K562 (cell line): ENCODE data around the gene TRIP12. TPM values are rescaled to one million over a fixed set of nuclear protein-coding genes. Genes with fewer than 3 reads are reported as not detected.

ENCODE experiments used
- ATAC-seq: fragments of 200-7000 bp; cut with Tn5 transposase; 3 replicates; pipeline ENCODE4 v1.9.1; 2020; ENCODE audit warnings: moderate library complexity
- BruUV-seq: library from RNA; stranded (reverse); fragments of 400-500 nt; replicated peaks from 2 replicates; lab custom pipeline; 2021; lab: Mats Ljungman, UMichigan
- CTCF ChIA-PET: fragments of 300-600 bp; formaldehyde crosslinking; extraction: SDS; loops from one replicate; lab custom pipeline; 2021; ENCODE audit warnings: low intra/inter-chr PET ratio; lab: Yijun Ruan, JAX
- POLR2A ChIA-PET: fragments of 300-600, 350-650 bp; sonication (Branson Sonifier 250); formaldehyde crosslinking; extraction: SDS; loops from one replicate; lab custom pipeline; 2021; ENCODE audit warnings: antibody characterized with exemption, inconsistent platforms; lab: Yijun Ruan, JAX
- DNase-seq, 4 experiments: peaks; one replicate each; pipeline versions ENCODE4 v3.0.0 to v3.0.0-alpha.2; 2011 to 2018; ENCODE audit warnings: low spot score in 3 of 4, mixed read lengths in 3 of 4; ENCODE audit errors: extremely low read depth in 1 of 4
- FAIRE-seq: peaks from 2 replicates; lab custom pipeline; 2011; peaks lifted over from hg19 to GRCh38; lab: Jason Lieb, UNC
- H2AFZ ChIP-seq: 2 replicates; pipeline ENCODE4 v1.6.0; 2011; ENCODE audit warnings: low read depth, low read length, control low read depth, inconsistent platforms
- H3K27ac ChIP-seq: fragments of 200-600 bp; 3 replicates; pipeline ENCODE4 v1.8.0; 2011; ENCODE audit warnings: low read depth, mild to moderate bottlenecking, control low read depth, inconsistent platforms, low read length, moderate library complexity, mixed read lengths; ENCODE audit errors: extremely low read depth
- H3K27me3 ChIP-seq, 2 experiments: fragments of 300-600 bp in 1 of 2; 2 replicates in 1 of 2; 3 replicates in 1 of 2; pipeline versions ENCODE4 v1.6.0 to v1.8.0; 2011; ENCODE audit warnings: inconsistent platforms in 2 of 2, low read length in 2 of 2, mild to moderate bottlenecking in 1 of 2, mixed read lengths in 1 of 2, moderate library complexity in 1 of 2; ENCODE audit not compliant: control insufficient read depth in 2 of 2, insufficient read depth in 2 of 2
- H3K36me3 ChIP-seq: fragments of 300-600 bp; 3 replicates; pipeline ENCODE4 v1.8.0; 2011; ENCODE audit warnings: mild to moderate bottlenecking, low read length, inconsistent platforms; ENCODE audit not compliant: control insufficient read depth, insufficient read depth
- H3K4me1 ChIP-seq, 2 experiments: fragments of 200-600 bp in 1 of 2; replicated peaks in 1 of 2; 2 replicates in 1 of 2; 3 replicates in 1 of 2; pipeline versions ENCODE4 v1.5.1 to v1.8.0; 2011; ENCODE audit warnings: inconsistent platforms in 2 of 2, low read length in 2 of 2, mild to moderate bottlenecking in 1 of 2, mixed read lengths in 1 of 2, moderate library complexity in 1 of 2; ENCODE audit not compliant: control insufficient read depth in 2 of 2, insufficient read depth in 2 of 2
- H3K4me2 ChIP-seq: 2 replicates; pipeline ENCODE4 v1.6.1; 2011; ENCODE audit warnings: low read length, control low read depth, inconsistent platforms, mixed read lengths; ENCODE audit not compliant: insufficient read depth
- H3K4me3 ChIP-seq: fragments of 200-600 bp; sonication (generic), shearing (Covaris generic); 2 replicates; pipeline ENCODE4 v1.5.1; 2016; ENCODE audit warnings: control low read depth, inconsistent platforms
- H3K79me2 ChIP-seq: fragments of 200-600 bp; 3 replicates; pipeline ENCODE4 v1.8.0; 2011; ENCODE audit warnings: low read length, inconsistent platforms; ENCODE audit not compliant: control insufficient read depth, insufficient read depth
- H3K9ac ChIP-seq, 2 experiments: 2 replicates each; pipeline versions ENCODE4 v1.6.0 to v1.6.1; 2011; ENCODE audit warnings: low read depth in 2 of 2, low read length in 2 of 2, control low read depth in 1 of 2, inconsistent platforms in 1 of 2, mild to moderate bottlenecking in 1 of 2, mixed read lengths in 1 of 2; ENCODE audit not compliant: insufficient read depth in 1 of 2
- H3K9me1 ChIP-seq: one replicate; pipeline ENCODE4 v1.6.0; 2011; ENCODE audit warnings: inconsistent platforms, mild to moderate bottlenecking, low read length, moderate library complexity; ENCODE audit not compliant: control insufficient read depth, insufficient read depth
- H3K9me3 ChIP-seq: replicated peaks from 2 replicates; pipeline ENCODE4 v1.5.1; 2011; ENCODE audit warnings: low read depth, low read length, inconsistent platforms; ENCODE audit not compliant: control insufficient read depth, insufficient read depth
- H4K20me1 ChIP-seq: replicated peaks from 2 replicates; pipeline ENCODE4 v1.6.1; 2011; ENCODE audit warnings: low read length, inconsistent platforms, mixed read lengths; ENCODE audit not compliant: control insufficient read depth, insufficient read depth
- CTBP1 ChIP-seq: fragments of 450-650 bp; IDR thresholded peaks from 2 replicates; pipeline ENCODE4 v1.6.1; 2016; ENCODE audit warnings: borderline replicate concordance
- ELF4 ChIP-seq: fragments of 450-650 bp; formaldehyde crosslinking; IDR thresholded peaks from 2 replicates; pipeline ENCODE4 v1.4.0; 2022; ENCODE audit warnings: missing genetic modification characterization
- EZH2 ChIP-seq: IDR thresholded peaks from 2 replicates; pipeline ENCODE4 v1.6.1; 2012; ENCODE audit warnings: low read depth, mild to moderate bottlenecking, inconsistent platforms, low read length, borderline replicate concordance
- FOS ChIP-seq: IDR thresholded peaks from 3 replicates; pipeline ENCODE4 v1.6.1; 2011; ENCODE audit not compliant: insufficient read length; ENCODE audit errors: extremely low read depth
- HCFC1 ChIP-seq: IDR thresholded peaks from 2 replicates; pipeline ENCODE4 v1.6.1; 2012; ENCODE audit warnings: low read depth, low read length, improper control_type of control experiment
- HNRNPLL ChIP-seq: fragments of 200-400 bp; formaldehyde crosslinking; IDR thresholded peaks from 2 replicates; pipeline ENCODE4 v1.6.1; 2017; ENCODE audit warnings: low read length, low read depth, mild to moderate bottlenecking; ENCODE audit not compliant: poor library complexity, severe bottlenecking
- JUN ChIP-seq, 2 experiments: sonication (generic) in 1 of 2; formaldehyde crosslinking in 1 of 2; IDR thresholded peaks; 2 replicates each; pipeline versions ENCODE4 v1.6.1 to v1.8.0; 2012 to 2022; ENCODE audit warnings: borderline replicate concordance in 2 of 2, mild to moderate bottlenecking in 2 of 2, improper control_type of control experiment in 1 of 2, low read depth in 1 of 2, low read length in 1 of 2, missing genetic modification reagents in 1 of 2
- KLF13 ChIP-seq: fragments of 450-650 bp; IDR thresholded peaks from 2 replicates; pipeline ENCODE4 v1.6.1; 2016; ENCODE audit warnings: missing genetic modification characterization, low read depth, mild to moderate bottlenecking, missing compliant biosample characterization, moderate library complexity, borderline replicate concordance
- MEIS2 ChIP-seq: fragments of 450-650 bp; IDR thresholded peaks from 2 replicates; pipeline ENCODE4 v1.6.1; 2014; ENCODE audit warnings: mild to moderate bottlenecking; ENCODE audit not compliant: partially characterized antibody
- SMARCA4 ChIP-seq: fragments of 450-650 bp; IDR thresholded peaks from 2 replicates; pipeline ENCODE4 v1.6.1; 2016
- TEAD4 ChIP-seq, 2 experiments: sonication (generic) in 1 of 2; formaldehyde crosslinking in 1 of 2; IDR thresholded peaks; 2 replicates each; pipeline versions ENCODE4 v1.6.1 to v1.8.0; 2012 to 2022; ENCODE audit warnings: borderline replicate concordance in 1 of 2, inconsistent platforms in 1 of 2, low read length in 1 of 2, mild to moderate bottlenecking in 1 of 2, missing genetic modification reagents in 1 of 2
- ZNF280A ChIP-seq: fragments of 450-650 bp; IDR thresholded peaks from 2 replicates; pipeline ENCODE4 v1.6.1; 2018; ENCODE audit warnings: mild to moderate bottlenecking, low read depth; ENCODE audit not compliant: partially characterized antibody
- ZNF398 ChIP-seq: fragments of 250-450 bp; sonication (Bioruptor Pico); IDR thresholded peaks from 2 replicates; pipeline ENCODE4 v1.8.0; 2021; ENCODE audit warnings: moderate library complexity, mild to moderate bottlenecking, inconsistent platforms
- ZNF77 ChIP-seq: fragments of 250-450 bp; sonication (Bioruptor Pico); IDR thresholded peaks from 2 replicates; pipeline ENCODE4 v1.5.0; 2020
- WGBS: fragments of 100-300 bp; shearing (Covaris generic); methylation state at CpG from one replicate; pipeline ENCODE4 v1.1.6; 2016; ENCODE audit warnings: low coverage, mixed read lengths; ENCODE audit not compliant: insufficient coverage; ENCODE audit errors: missing lambda C conversion rate; 5-methylcytosine and 5-hydroxymethylcytosine counted together
- in situ Hi-C: fragments of 300-500 bp; cut with MboI; formaldehyde crosslinking; loops from 4 replicates; pipeline ENCODE4 v1.15.0; 2018; ENCODE audit warnings: inconsistent platforms, mixed read lengths
- intact Hi-C: fragments of 100-400 bp; cut with micrococcal nuclease; formaldehyde crosslinking; loops from 2 replicates; pipeline ENCODE4 v1.14.2; 2022
- polyA plus RNA-seq, 8 experiments: library from polyadenylated mRNA; depleted of rRNA in 4 of 8; stranded (reverse) in 5 of 8; unstranded in 3 of 8; fragments of >200 nt; fragmentation: Nextera tagmentation in 2 of 8; fragmentation: Illumina TruSeq in 1 of 8; extraction: Ambion mirVana in 2 of 8; extraction: Trizol in 1 of 8; gene quantifications; 2 replicates each; pipeline versions ENCODE4 v1.2.1 to v1.2.3, GENCODE V29; 2011 to 2014; ENCODE audit warnings: inconsistent platforms in 1 of 8, missing spikeins in 1 of 8
- total RNA-seq, 7 experiments: library from RNA; depleted of rRNA in 6 of 7; stranded (reverse); fragments of >200 nt in 6 of 7; fragmentation: Illumina TruSeq in 2 of 7; extraction: Trizol in 2 of 7; gene quantifications; 2 replicates each; pipeline versions ENCODE4 v1.2.1 to v1.2.3, GENCODE V29; 2011 to 2021; ENCODE audit warnings: low replicate concordance in 1 of 7
- TF ChIP-seq, protein P1 (sequence below): sonication (generic); formaldehyde crosslinking; IDR thresholded peaks from 2 replicates; pipeline ENCODE4 v1.8.1; 2023; ENCODE audit warnings: mild to moderate bottlenecking, missing genetic modification reagents

The TRIP12 gene
- total and polyA plus RNA-seq, 9 of the 15 experiments (the other 6 are each of a cell fraction or from before 2014, with no cell fraction given): 15.2 to 131 (median 80.1) TPM

DNA sequence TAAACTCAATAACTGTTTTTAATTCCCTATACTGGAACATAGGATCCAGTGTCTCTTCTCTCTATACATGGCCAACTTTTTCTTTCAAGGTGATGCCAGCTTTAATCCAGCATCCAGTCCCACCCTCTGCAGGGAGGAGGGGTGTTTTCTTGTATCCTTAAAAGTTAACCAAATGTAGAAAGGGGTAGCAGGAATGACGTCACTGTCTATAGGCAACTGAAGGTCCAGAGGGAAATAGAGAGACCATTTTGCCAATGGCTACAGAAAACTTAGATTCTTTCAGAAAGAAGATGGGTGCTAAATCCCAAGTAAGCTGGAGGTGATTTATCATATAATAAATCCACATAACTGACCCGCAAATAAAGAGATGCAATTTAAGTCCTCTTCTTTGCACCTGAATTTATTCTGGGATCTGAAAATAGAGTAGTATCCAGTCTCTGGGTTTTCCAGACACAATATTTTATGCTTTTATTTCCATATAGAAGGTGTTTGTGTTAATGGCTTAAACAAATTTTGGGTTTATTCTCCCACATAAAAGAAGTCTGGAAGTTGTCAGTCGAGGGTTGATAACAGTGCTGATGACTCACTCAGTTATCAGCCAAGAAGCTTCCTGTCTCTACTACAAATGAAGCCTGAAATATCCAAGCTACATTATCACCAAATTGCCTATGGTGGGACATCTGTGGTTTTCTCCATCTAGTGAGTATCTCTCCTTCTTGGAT lies 201.7 kb downstream of the TRIP12 start:
- Histone ChIP-seq H3K4me3 (no peak overlapping the region), H3K27ac (no peak overlapping the region), H3K9ac (no peak overlapping the region), H3K79me2 (no peaks in the 10 kb centered on the region), H2AFZ (no peak overlapping the region), H3K36me3 (no peaks in the 10 kb centered on the region), H3K9me1 (no peaks in the 10 kb centered on the region), H4K20me1 (no peaks in the 10 kb centered on the region), H3K27me3 (peaks cover 0 to 4% of the 10 kb centered on the region in 2 experiments; a peak in 1 of 5 replicates), H3K4me2 (no peak overlapping the region; the same call in 1 of the 2 replicates), H3K4me1 (peaks cover 3 to 4% of the 10 kb centered on the region in 2 experiments; a peak in 3 of 5 replicates), H3K9me3 (no peaks in the 10 kb centered on the region)
- CTCF ChIA-PET: no interaction called here
- intact Hi-C loops (loop anchor here (5.0 kb wide), 1 partner anchor 1828 kb away; no protein-coding TSS in a partner anchor), in situ Hi-C loops (no loop called here)
- FAIRE-seq (peak; percentile 69), DNase-seq (peak in 2 of 4 experiments; percentile 16 to 26), ATAC-seq (peak; percentile 70)
- POLR2A ChIA-PET: no interaction called here
- 0% methylated on average over 3 of the region's 3 CpGs for WGBS
- no TSS peak for BruUV-seq
- TF ChIP-seq MEIS2: peak; percentile 40
- no peak for TF ChIP-seq HCFC1
- TF ChIP-seq ZNF398 (CRISPR knock-in tag): no peak
- TF ChIP-seq ELF4 (CRISPR knock-in tag): no peak
- TF ChIP-seq, protein P1, sequence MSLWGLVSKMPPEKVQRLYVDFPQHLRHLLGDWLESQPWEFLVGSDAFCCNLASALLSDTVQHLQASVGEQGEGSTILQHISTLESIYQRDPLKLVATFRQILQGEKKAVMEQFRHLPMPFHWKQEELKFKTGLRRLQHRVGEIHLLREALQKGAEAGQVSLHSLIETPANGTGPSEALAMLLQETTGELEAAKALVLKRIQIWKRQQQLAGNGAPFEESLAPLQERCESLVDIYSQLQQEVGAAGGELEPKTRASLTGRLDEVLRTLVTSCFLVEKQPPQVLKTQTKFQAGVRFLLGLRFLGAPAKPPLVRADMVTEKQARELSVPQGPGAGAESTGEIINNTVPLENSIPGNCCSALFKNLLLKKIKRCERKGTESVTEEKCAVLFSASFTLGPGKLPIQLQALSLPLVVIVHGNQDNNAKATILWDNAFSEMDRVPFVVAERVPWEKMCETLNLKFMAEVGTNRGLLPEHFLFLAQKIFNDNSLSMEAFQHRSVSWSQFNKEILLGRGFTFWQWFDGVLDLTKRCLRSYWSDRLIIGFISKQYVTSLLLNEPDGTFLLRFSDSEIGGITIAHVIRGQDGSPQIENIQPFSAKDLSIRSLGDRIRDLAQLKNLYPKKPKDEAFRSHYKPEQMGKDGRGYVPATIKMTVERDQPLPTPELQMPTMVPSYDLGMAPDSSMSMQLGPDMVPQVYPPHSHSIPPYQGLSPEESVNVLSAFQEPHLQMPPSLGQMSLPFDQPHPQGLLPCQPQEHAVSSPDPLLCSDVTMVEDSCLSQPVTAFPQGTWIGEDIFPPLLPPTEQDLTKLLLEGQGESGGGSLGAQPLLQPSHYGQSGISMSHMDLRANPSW (CRISPR knock-in tag): no peak
- peak; percentile 29; the same call in 1 of the 2 replicates for TF ChIP-seq TEAD4 (IDR thresholded peaks at IDR 0.05; ENCODE audit: low read length)
- TF ChIP-seq TEAD4 (CRISPR knock-in tag; IDR thresholded peaks at IDR 0.05; ENCODE audit: borderline replicate concordance): no peak
- TF ChIP-seq ZNF77 (CRISPR knock-in tag): no peak
- TF ChIP-seq EZH2: no peak
- no peak for TF ChIP-seq KLF13 (tag)
- TF ChIP-seq SMARCA4: peak; percentile 73; the same call in 1 of the 2 replicates
- peak; percentile 69 for TF ChIP-seq JUN (IDR thresholded peaks at IDR 0.05; ENCODE audit: borderline replicate concordance, low read depth, low read length)
- TF ChIP-seq JUN (CRISPR knock-in tag; IDR thresholded peaks at IDR 0.05; ENCODE audit: borderline replicate concordance): no peak
- TF ChIP-seq ZNF280A: no peak
- TF ChIP-seq CTBP1: peak; percentile 30; the same call in 1 of the 2 replicates
- no peak for TF ChIP-seq HNRNPLL
- TF ChIP-seq FOS: peak; percentile 34
